ENCODE results near the gene PUSL1.

DNA sequence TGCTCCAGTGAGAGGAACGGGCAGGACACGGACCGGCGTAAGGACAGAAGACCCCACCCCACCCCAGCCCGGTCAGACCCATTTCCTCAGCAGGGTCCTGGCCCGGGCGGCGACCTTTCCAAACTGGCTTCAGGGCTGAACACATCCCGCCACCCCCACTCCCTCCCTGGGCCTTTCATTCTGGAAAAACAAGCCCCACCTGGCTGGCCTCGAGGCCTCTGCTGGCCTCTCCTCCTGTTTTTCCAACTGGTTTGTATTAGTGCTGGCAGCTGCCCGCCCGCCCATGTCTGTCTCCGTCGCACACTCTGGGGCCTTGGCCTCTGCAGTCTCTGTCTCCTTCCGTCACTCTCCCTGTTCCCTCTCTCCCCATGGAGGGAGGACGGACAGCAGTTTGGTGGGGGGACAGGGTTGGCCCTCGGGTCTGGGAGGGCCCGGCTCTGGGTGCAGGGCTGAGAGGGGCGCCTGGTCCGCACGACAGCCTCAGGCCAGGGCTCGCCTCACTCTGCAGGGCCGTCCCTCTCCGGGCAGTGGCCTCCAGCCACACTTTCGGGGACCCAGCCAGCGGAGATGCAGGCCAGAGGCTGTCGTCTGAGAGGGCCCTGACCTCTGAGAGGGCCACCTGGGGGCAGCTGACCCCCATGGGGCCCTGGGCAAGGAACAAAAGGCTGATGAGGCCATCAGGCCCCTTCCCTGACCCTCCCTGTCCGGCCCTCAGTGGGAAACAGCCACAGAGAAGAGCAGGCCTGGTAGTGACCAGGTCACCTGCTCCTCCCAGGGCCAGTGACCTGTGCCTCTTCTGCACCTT is 51.5 kb downstream of the PUSL1 start:
- no peak for TF ChIP-seq EZH2 (IDR thresholded peaks at IDR 0.05; ENCODE audit: insufficient read depth, poor library complexity, severe bottlenecking)
- TF ChIP-seq EZH2phosphoT487 (IDR thresholded peaks at IDR 0.05; ENCODE audit: insufficient read depth, low read depth) = no peak
